ENCODE data around the gene STPG4.

DNA sequence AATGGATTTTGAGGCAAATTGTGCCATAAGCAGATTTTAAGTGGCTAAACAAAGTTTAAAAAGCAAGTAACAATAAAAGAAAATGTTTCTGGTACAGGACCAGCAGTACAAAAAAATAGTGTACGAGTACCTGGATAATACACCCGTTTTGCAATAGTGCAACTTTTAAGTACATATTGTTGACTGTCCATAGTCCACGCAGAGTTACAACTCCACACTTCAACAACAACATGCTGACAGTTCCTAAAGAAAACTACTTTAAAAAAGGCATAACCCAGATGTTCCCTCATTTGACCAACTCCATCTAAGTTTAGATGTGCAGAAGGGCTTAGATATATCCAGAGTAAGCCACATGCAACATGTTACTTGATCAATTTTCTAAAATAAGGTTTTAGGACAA is 5.1 kb upstream of the STPG4 start:
- TF ChIP-seq, protein P1, sequence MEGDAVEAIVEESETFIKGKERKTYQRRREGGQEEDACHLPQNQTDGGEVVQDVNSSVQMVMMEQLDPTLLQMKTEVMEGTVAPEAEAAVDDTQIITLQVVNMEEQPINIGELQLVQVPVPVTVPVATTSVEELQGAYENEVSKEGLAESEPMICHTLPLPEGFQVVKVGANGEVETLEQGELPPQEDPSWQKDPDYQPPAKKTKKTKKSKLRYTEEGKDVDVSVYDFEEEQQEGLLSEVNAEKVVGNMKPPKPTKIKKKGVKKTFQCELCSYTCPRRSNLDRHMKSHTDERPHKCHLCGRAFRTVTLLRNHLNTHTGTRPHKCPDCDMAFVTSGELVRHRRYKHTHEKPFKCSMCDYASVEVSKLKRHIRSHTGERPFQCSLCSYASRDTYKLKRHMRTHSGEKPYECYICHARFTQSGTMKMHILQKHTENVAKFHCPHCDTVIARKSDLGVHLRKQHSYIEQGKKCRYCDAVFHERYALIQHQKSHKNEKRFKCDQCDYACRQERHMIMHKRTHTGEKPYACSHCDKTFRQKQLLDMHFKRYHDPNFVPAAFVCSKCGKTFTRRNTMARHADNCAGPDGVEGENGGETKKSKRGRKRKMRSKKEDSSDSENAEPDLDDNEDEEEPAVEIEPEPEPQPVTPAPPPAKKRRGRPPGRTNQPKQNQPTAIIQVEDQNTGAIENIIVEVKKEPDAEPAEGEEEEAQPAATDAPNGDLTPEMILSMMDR (IDR thresholded peaks at IDR 0.05): no peak
- no peak for TF ChIP-seq POLR2A (IDR thresholded peaks at IDR 0.05)

Measured in upper lobe of left lung (tissue), 4 donors.